Hepatocyte (in vitro differentiated cells): Measurements from ENCODE around the gene TMEM231. TPM values are rescaled to one million over a fixed set of nuclear protein-coding genes. Genes with fewer than 3 reads are reported as not detected.

Source experiments
- DNase-seq: peaks from one replicate; pipeline ENCODE4 v3.0.0-alpha.2; 2016; ENCODE audit warnings: low spot score
- H2AFZ ChIP-seq: fragments of 200-600 bp; sonication (generic); 2 replicates; pipeline ENCODE4 v1.6.0; 2016; ENCODE audit warnings: antibody characterized with exemption, mild to moderate bottlenecking
- H3K27ac ChIP-seq: fragments of 200-600 bp; sonication (generic); 2 replicates; pipeline ENCODE4 v1.5.1; 2016; ENCODE audit warnings: mild to moderate bottlenecking
- H3K27me3 ChIP-seq: fragments of 200-600 bp; sonication (generic); 2 replicates; pipeline ENCODE4 v1.6.1; 2016
- H3K36me3 ChIP-seq: fragments of 200-600 bp; sonication (generic); replicated peaks from 2 replicates; pipeline ENCODE4 v1.5.1; 2016; ENCODE audit warnings: low read depth; ENCODE audit not compliant: insufficient read depth
- H3K4me1 ChIP-seq: fragments of 200-600 bp; sonication (generic); 2 replicates; pipeline ENCODE4 v1.5.1; 2016; ENCODE audit warnings: mild to moderate bottlenecking, moderate library complexity; ENCODE audit not compliant: insufficient read depth
- H3K4me2 ChIP-seq: fragments of 200-600 bp; sonication (generic); 2 replicates; pipeline ENCODE4 v1.6.0; 2016
- H3K4me3 ChIP-seq: fragments of 200-600 bp; sonication (generic); 2 replicates; pipeline ENCODE4 v1.5.1; 2016; ENCODE audit warnings: mild to moderate bottlenecking
- H3K79me2 ChIP-seq: fragments of 200-600 bp; sonication (generic); 2 replicates; pipeline ENCODE4 v1.6.0; 2017; ENCODE audit warnings: mild to moderate bottlenecking
- H3K9me2 ChIP-seq: fragments of 200-600 bp; sonication (generic); replicated peaks from 2 replicates; pipeline ENCODE4 v1.6.0; 2017; ENCODE audit warnings: mild to moderate bottlenecking; ENCODE audit not compliant: insufficient read depth
- H3K9me3 ChIP-seq: fragments of 200-600 bp; sonication (generic); 2 replicates; pipeline ENCODE4 v1.5.1; 2016; ENCODE audit warnings: low read depth, mild to moderate bottlenecking
- H4K20me1 ChIP-seq: fragments of 200-600 bp; sonication (generic); 2 replicates; pipeline ENCODE4 v1.6.0; 2016; ENCODE audit warnings: mild to moderate bottlenecking; ENCODE audit not compliant: insufficient read depth, poor library complexity, severe bottlenecking
- CTCF ChIP-seq: fragments of 200-600 bp; sonication (generic); IDR thresholded peaks from 2 replicates; pipeline ENCODE4 v1.5.1; 2016; ENCODE audit warnings: antibody characterized with exemption, mild to moderate bottlenecking; ENCODE audit not compliant: poor library complexity
- EZH2 ChIP-seq: fragments of 200-600 bp; sonication (generic); IDR thresholded peaks from 2 replicates; pipeline ENCODE4 v1.6.1; 2016; ENCODE audit warnings: antibody characterized with exemption, mild to moderate bottlenecking, borderline replicate concordance
- EZH2phosphoT487 ChIP-seq: fragments of 200-600 bp; sonication (generic); IDR thresholded peaks from one replicate; pipeline ENCODE4 v1.6.1; 2018; ENCODE audit warnings: antibody characterized with exemption, mild to moderate bottlenecking, low read depth, moderate library complexity; ENCODE audit not compliant: unreplicated experiment, severe bottlenecking
- WGBS: methylation state at CpG from one replicate; pipeline ENCODE4 v1.1.6; 2016; ENCODE audit warnings: low lambda C conversion rate; ENCODE audit errors: missing lambda C conversion rate; 5-methylcytosine and 5-hydroxymethylcytosine counted together
- polyA plus RNA-seq: library from polyadenylated mRNA; unstranded; fragments of >200 nt; fragmentation: Nextera tagmentation; extraction: Ambion mirVana; gene quantifications from 2 replicates; pipeline ENCODE4 v1.2.1, GENCODE V29; 2016
- total RNA-seq: library from RNA; depleted of rRNA; stranded (reverse); fragments of >200 nt; gene quantifications from 2 replicates; pipeline ENCODE4 v1.2.3, GENCODE V29; 2014

TMEM231 gene
- total and polyA plus RNA-seq, 2 experiments from 2014 or later = 5.4 to 7.1 TPM

GRCh38 chr16:75559564-75560372 is 3.7 kb upstream of the TMEM231 start:
- TF ChIP-seq EZH2 (no peak), EZH2phosphoT487 (no peak), CTCF (no peak)
- Histone ChIP-seq H3K36me3 (no peaks in the 10 kb centered on the region), H2AFZ (no peak overlapping the region), H3K79me2 (no peaks in the 10 kb centered on the region), H3K4me2 (no peak overlapping the region), H3K27ac (no peak overlapping the region), H3K9me3 (no peaks in the 10 kb centered on the region), H3K9me2 (no peaks in the 10 kb centered on the region), H3K27me3 (peaks cover 4% of the 10 kb centered on the region), H3K4me1 (no peaks in the 10 kb centered on the region), H3K4me3 (no peak overlapping the region), H4K20me1 (no peaks in the 10 kb centered on the region)
- peak; percentile 29 for DNase-seq
- WGBS = 62% methylated on average over 10 of the region's 10 CpGs

- 74% methylated on average over 2 of the region's 2 CpGs for WGBS
- H3K36me3 ChIP-seq = no peaks in the 10 kb centered on the region
- DNase-seq = no peak
- H3K79me2 ChIP-seq = no peaks in the 10 kb centered on the region
- TF ChIP-seq EZH2 (no peak), EZH2phosphoT487 (no peak), CTCF (no peak)
- H3K4me2 ChIP-seq = no peak overlapping the region
- H4K20me1 ChIP-seq = no peaks in the 10 kb centered on the region
- peaks cover 4% of the 10 kb centered on the region for H3K27me3 ChIP-seq
- no peak overlapping the region for H3K4me3 ChIP-seq
- H3K9me2 ChIP-seq = no peaks in the 10 kb centered on the region
- H2AFZ ChIP-seq = no peak overlapping the region
- no peaks in the 10 kb centered on the region for H3K9me3 ChIP-seq
- H3K4me1 ChIP-seq = no peaks in the 10 kb centered on the region
- H3K27ac ChIP-seq = no peak overlapping the region
Measured at GRCh38 chr16:75558846-75559401, 2.9 kb upstream of the TMEM231 start.

DNA sequence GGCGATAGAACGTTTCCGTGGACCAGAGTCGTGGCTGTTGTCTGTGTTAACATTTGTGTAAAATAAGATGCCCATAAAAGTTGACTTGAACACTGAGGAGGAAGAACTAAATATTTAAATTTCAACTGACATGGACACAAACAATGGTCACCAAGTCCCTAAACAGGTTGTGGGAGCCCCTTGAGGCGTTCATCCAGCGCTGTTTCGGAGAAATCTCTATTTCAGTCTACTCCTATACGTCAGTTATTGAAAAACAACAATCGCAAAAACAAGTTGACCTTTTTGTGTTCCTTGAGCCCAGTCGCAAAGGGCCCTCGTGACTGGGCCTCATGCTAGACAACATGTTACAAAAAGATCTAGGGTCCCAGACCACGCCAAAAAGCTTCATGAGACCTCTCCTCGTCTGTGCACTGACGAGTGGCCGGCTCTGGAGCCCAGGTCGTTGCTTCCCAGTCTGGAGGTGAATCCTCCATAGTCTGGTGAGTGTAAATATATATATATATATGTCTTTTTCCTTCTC is 439 bp upstream of the TMEM231 start:
- Histone ChIP-seq H3K79me2 (no peaks in the 10 kb centered on the region), H3K4me1 (no peaks in the 10 kb centered on the region), H3K27me3 (no peaks in the 10 kb centered on the region), H3K27ac (peak overlapping the region; percentile 79), H3K36me3 (no peaks in the 10 kb centered on the region), H2AFZ (peak overlapping the region; percentile 71), H3K9me2 (no peaks in the 10 kb centered on the region), H3K4me3 (no peak overlapping the region), H3K9me3 (no peaks in the 10 kb centered on the region), H3K4me2 (peak overlapping the region; percentile 94), H4K20me1 (no peaks in the 10 kb centered on the region)
- 45% methylated on average over 16 of the region's 16 CpGs for WGBS
- no peak for DNase-seq
- TF ChIP-seq EZH2 (no peak), EZH2phosphoT487 (no peak), CTCF (no peak)
